RWPE2 (cell line): ENCODE results near the gene ATXN2.
A peak's percentile ranks its signal among the peaks of the same experiment; 100 is the strongest.

ENCODE experiments used
- ATAC-seq: fragments of 200-7000 bp; cut with Tn5 transposase; 3 replicates; pipeline ENCODE4 v1.9.1; 2021; ENCODE audit warnings: low read depth
- DNase-seq: peaks from one replicate; pipeline ENCODE4 v3.0.0-alpha.2; 2020; ENCODE audit warnings: low spot score
- H3K27ac ChIP-seq: fragments of 450-650 bp; 2 replicates; pipeline ENCODE4 v1.5.1; 2017; ENCODE audit warnings: mild to moderate bottlenecking; ENCODE audit not compliant: poor library complexity, severe bottlenecking
- H3K27me3 ChIP-seq: fragments of 250-450 bp; sonication (Bioruptor Pico); 2 replicates; pipeline ENCODE4 v1.5.1; 2021; ENCODE audit warnings: mild to moderate bottlenecking, moderate library complexity; ENCODE audit not compliant: insufficient read depth, poor library complexity, severe bottlenecking
- H3K36me3 ChIP-seq: fragments of 250-450 bp; sonication (Bioruptor Pico); 2 replicates; pipeline ENCODE4 v1.5.1; 2020; ENCODE audit warnings: low read depth, mild to moderate bottlenecking, moderate library complexity
- H3K4me1 ChIP-seq: fragments of 250-450 bp; sonication (Bioruptor Pico); 2 replicates; pipeline ENCODE4 v1.5.1; 2021; ENCODE audit warnings: mild to moderate bottlenecking, moderate library complexity; ENCODE audit not compliant: insufficient read depth, poor library complexity, severe bottlenecking
- H3K4me3 ChIP-seq: fragments of 250-450 bp; sonication (Bioruptor Pico); 2 replicates; pipeline ENCODE4 v1.5.1; 2021; ENCODE audit warnings: mild to moderate bottlenecking, moderate library complexity; ENCODE audit not compliant: severe bottlenecking
- H3K9me3 ChIP-seq: fragments of 250-450 bp; sonication (Bioruptor Pico); 2 replicates; pipeline ENCODE4 v1.5.1; 2021; ENCODE audit warnings: mild to moderate bottlenecking, moderate library complexity; ENCODE audit not compliant: severe bottlenecking
- CTCF ChIP-seq: fragments of 450-650 bp; IDR thresholded peaks from one replicate; pipeline ENCODE4 v1.5.1; 2017; ENCODE audit warnings: mild to moderate bottlenecking, moderate library complexity; ENCODE audit not compliant: poor library complexity, severe bottlenecking

Gene ATXN2

GRCh38 chr12:111532751-111533150, 66.4 kb downstream of the ATXN2 start:
- Histone ChIP-seq H3K4me1 (no peaks in the 10 kb centered on the region), H3K27me3 (no peaks in the 10 kb centered on the region), H3K36me3 (peaks cover 63% of the 10 kb centered on the region), H3K9me3 (no peaks in the 10 kb centered on the region), H3K27ac (no peak overlapping the region), H3K4me3 (no peak overlapping the region)
- no peak for DNase-seq
- TF ChIP-seq CTCF = no peak
- ATAC-seq = no peak

- no peak overlapping the region for H3K27ac ChIP-seq
- H3K27me3 ChIP-seq = no peaks in the 10 kb centered on the region
- ATAC-seq = peak; percentile 67
- H3K36me3 ChIP-seq = peaks cover 71% of the 10 kb centered on the region
- no peak overlapping the region for H3K4me3 ChIP-seq
- H3K9me3 ChIP-seq = no peaks in the 10 kb centered on the region
- no peak for DNase-seq
- H3K4me1 ChIP-seq = no peaks in the 10 kb centered on the region
- TF ChIP-seq CTCF = peak; percentile 85
These were observed 69.4 kb downstream of the ATXN2 start for GRCh38 chr12:111529424-111530368.

DNA sequence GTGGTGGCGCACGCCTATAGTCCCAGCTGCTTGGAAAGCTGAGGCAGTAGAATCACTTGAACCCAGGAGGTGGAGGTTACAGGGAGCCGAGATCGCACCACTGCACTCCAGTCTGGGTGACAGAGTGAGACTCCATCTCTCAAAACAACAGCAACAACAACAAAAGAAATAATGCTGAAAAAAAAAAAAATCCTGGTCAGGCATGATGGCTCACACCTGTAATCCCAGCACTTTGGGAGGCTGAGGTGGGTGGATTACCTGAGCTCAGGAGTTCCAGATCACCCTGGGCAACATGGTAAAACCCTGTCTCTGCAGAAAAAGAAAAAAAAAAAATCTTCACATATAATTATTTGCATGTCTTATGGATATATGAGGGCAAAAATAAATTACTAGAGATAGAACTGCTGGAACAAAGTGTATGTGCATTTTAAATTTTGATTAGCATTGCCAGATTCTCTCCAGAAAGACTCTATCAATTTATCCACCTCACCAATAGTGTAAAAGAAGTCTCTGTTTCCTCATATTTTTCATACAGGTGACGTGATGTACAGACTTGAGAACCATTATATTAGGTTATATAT, 75.4 kb downstream of the ATXN2 start:
- Histone ChIP-seq H3K36me3 (peaks cover 88% of the 10 kb centered on the region), H3K9me3 (no peaks in the 10 kb centered on the region), H3K27ac (no peak overlapping the region), H3K4me1 (no peaks in the 10 kb centered on the region), H3K27me3 (no peaks in the 10 kb centered on the region), H3K4me3 (no peak overlapping the region)
- ATAC-seq (no peak), DNase-seq (no peak)
- TF ChIP-seq CTCF = no peak

- no peaks in the 10 kb centered on the region for H3K4me1 ChIP-seq
- H3K9me3 ChIP-seq = no peaks in the 10 kb centered on the region
- H3K4me3 ChIP-seq = no peak overlapping the region
- H3K27ac ChIP-seq = no peak overlapping the region
- TF ChIP-seq CTCF = no peak
- DNase-seq = no peak
- no peak for ATAC-seq
- no peaks in the 10 kb centered on the region for H3K27me3 ChIP-seq
- peaks cover 88% of the 10 kb centered on the region for H3K36me3 ChIP-seq
These were observed 77.3 kb downstream of the ATXN2 start for GRCh38 chr12:111521801-111522200.

GRCh38 chr12:111519937-111520336, 79.2 kb downstream of the ATXN2 start:
- TF ChIP-seq CTCF = no peak
- Histone ChIP-seq H3K4me3 (no peak overlapping the region), H3K36me3 (peaks cover 91% of the 10 kb centered on the region), H3K9me3 (no peaks in the 10 kb centered on the region), H3K27ac (no peak overlapping the region), H3K27me3 (no peaks in the 10 kb centered on the region), H3K4me1 (no peaks in the 10 kb centered on the region)
- no peak for DNase-seq
- no peak for ATAC-seq
